ENCODE data around the gene ELOVL6. TPM values are rescaled to one million over a fixed set of nuclear protein-coding genes. Genes with fewer than 3 reads are reported as not detected.

The ELOVL6 gene
- total RNA-seq, 1 experiment from 2014 or later = 9.5 TPM

DNA sequence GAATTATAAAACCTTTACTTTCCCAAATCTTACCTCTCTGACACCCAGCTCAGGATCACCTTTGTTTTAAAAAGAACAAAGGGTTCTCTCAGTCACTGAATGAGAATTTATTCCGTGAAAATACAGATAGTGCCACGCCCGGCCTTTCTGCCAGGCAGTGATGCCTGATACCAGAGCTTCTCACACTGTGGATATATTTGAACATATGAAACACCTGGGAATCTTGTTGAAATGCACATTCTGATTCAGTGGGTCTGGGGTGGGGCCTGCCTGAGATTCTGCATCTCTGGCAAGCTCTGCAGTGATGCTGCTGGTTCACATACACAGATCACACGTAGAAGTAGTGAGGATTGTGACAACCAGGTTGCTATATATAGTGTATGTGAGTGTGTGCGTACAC, 46.0 kb downstream of the ELOVL6 start:
- no TSS peak for BruUV-seq (replicated peaks)
- no peaks in the 10 kb centered on the region for H3K27me3 ChIP-seq (replicated peaks; ENCODE audit: control insufficient read depth, insufficient read depth, low read length)
- no peaks in the 10 kb centered on the region for H3K36me3 ChIP-seq (ENCODE audit: control insufficient read depth, insufficient read depth, low read length)
- Mint-ChIP-seq H3K27me3 (ENCODE audit: insufficient read depth, unreplicated experiment) (no peaks in the 10 kb centered on the region), H3K4me1 (ENCODE audit: low read depth, unreplicated experiment) (no peaks in the 10 kb centered on the region), H3K9me3 (ENCODE audit: unreplicated experiment) (no peaks in the 10 kb centered on the region), H3K4me3 (ENCODE audit: unreplicated experiment) (no peak overlapping the region), H3K36me3 (ENCODE audit: insufficient read depth, unreplicated experiment) (no peaks in the 10 kb centered on the region), H3K27ac (ENCODE audit: unreplicated experiment) (no peak overlapping the region)
- DNase-seq = no peak
- POLR2A ChIA-PET = no interaction called here
- TF ChIP-seq, protein P1, sequence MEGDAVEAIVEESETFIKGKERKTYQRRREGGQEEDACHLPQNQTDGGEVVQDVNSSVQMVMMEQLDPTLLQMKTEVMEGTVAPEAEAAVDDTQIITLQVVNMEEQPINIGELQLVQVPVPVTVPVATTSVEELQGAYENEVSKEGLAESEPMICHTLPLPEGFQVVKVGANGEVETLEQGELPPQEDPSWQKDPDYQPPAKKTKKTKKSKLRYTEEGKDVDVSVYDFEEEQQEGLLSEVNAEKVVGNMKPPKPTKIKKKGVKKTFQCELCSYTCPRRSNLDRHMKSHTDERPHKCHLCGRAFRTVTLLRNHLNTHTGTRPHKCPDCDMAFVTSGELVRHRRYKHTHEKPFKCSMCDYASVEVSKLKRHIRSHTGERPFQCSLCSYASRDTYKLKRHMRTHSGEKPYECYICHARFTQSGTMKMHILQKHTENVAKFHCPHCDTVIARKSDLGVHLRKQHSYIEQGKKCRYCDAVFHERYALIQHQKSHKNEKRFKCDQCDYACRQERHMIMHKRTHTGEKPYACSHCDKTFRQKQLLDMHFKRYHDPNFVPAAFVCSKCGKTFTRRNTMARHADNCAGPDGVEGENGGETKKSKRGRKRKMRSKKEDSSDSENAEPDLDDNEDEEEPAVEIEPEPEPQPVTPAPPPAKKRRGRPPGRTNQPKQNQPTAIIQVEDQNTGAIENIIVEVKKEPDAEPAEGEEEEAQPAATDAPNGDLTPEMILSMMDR (IDR thresholded peaks at IDR 0.05; ENCODE audit: insufficient read depth in 1 of 2, low read depth in 1 of 2, low read length in 1 of 2, severe bottlenecking in 1 of 2, unreplicated experiment in 1 of 2) = no peak
- CTCF ChIA-PET = no interaction called here
- intact Hi-C loops (cut with micrococcal nuclease; ENCODE audit: unreplicated experiment) = no loop called here
- no peaks in the 10 kb centered on the region for H3K9me3 ChIP-seq
- H3K4me1 ChIP-seq = no peaks in the 10 kb centered on the region
- H3K4me3 ChIP-seq (ENCODE audit: low read depth, low read length) = no peak overlapping the region

DNA sequence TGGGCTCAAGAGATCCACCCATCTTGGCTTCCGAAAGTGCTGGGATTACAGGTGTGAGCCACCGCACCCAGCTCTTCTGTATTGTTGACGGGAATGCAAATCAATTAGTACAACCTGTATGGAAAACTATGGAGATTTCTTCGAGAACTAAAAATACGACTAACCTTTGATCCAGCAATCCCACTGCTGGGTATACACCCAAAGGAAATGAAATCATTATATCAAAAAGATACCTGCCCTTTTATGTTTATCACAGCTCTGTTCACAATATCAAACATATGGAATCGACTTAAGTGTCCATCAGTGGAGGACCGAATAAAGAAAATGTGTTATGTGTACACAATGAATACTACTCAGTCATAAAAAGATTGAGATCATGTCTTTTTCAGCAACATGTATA, 49.3 kb downstream of the ELOVL6 start:
- no peaks in the 10 kb centered on the region for H3K27me3 ChIP-seq (replicated peaks; ENCODE audit: control insufficient read depth, insufficient read depth, low read length)
- no peaks in the 10 kb centered on the region for H3K9me3 ChIP-seq
- BruUV-seq (replicated peaks) = no TSS peak
- 0 out of 2 replicates have a peak, but pooled peaks cover 3% of the 10 kb centered on the region for H3K4me1 ChIP-seq
- no peak for DNase-seq
- no peaks in the 10 kb centered on the region for H3K36me3 ChIP-seq (ENCODE audit: control insufficient read depth, insufficient read depth, low read length)
- TF ChIP-seq, protein P1 (IDR thresholded peaks at IDR 0.05; ENCODE audit: insufficient read depth in 1 of 2, low read depth in 1 of 2, low read length in 1 of 2, severe bottlenecking in 1 of 2, unreplicated experiment in 1 of 2) = no peak
- intact Hi-C loops (cut with micrococcal nuclease; ENCODE audit: unreplicated experiment) = no loop called here
- CTCF ChIA-PET = interaction anchor here (0.6 kb wide), 1 partner anchor 16 kb away, joined by 7 read pairs; no protein-coding TSS in a partner anchor
- Mint-ChIP-seq H3K27ac (ENCODE audit: unreplicated experiment) (no peak overlapping the region), H3K27me3 (ENCODE audit: insufficient read depth, unreplicated experiment) (no peaks in the 10 kb centered on the region), H3K9me3 (ENCODE audit: unreplicated experiment) (no peaks in the 10 kb centered on the region), H3K36me3 (ENCODE audit: insufficient read depth, unreplicated experiment) (no peaks in the 10 kb centered on the region), H3K4me3 (ENCODE audit: unreplicated experiment) (no peak overlapping the region), H3K4me1 (ENCODE audit: low read depth, unreplicated experiment) (peaks cover 10% of the 10 kb centered on the region)
- POLR2A ChIA-PET = no interaction called here
- H3K4me3 ChIP-seq (ENCODE audit: low read depth, low read length) = no peak overlapping the region

DNA sequence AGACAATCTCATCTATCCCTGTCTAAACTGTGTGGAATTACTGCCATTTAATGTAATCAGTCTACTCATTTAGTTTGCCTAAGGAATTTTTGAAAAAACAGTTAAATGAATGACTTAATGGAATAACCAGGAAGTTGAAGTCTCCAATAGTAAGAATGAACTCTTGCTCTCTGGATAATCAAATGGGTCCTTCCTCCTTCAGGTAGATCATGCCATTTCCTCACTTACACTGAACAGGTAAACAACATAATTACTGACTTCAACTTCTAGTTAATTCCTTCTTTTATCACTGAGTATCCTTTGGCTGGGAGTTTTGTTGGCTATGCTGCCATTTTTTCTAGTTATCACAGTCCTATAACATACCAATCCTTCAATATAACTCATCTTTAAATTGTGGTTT, 56.0 kb downstream of the ELOVL6 start:
- peaks cover 16% of the 10 kb centered on the region for H3K4me1 Mint-ChIP-seq (ENCODE audit: low read depth, unreplicated experiment)
- intact Hi-C loops (cut with micrococcal nuclease; ENCODE audit: unreplicated experiment) = no loop called here
- no peaks in the 10 kb centered on the region for H3K9me3 Mint-ChIP-seq (ENCODE audit: unreplicated experiment)
- H3K4me1 ChIP-seq = 0 out of 2 replicates have a peak, but pooled peaks cover 3% of the 10 kb centered on the region
- DNase-seq = no peak
- no peaks in the 10 kb centered on the region for H3K36me3 ChIP-seq (ENCODE audit: control insufficient read depth, insufficient read depth, low read length)
- H3K36me3 Mint-ChIP-seq (ENCODE audit: insufficient read depth, unreplicated experiment) = no peaks in the 10 kb centered on the region
- ChIA-PET POLR2A (no interaction called here), CTCF (no interaction called here)
- H3K27me3 Mint-ChIP-seq (ENCODE audit: insufficient read depth, unreplicated experiment) = no peaks in the 10 kb centered on the region
- TF ChIP-seq, protein P1 (IDR thresholded peaks at IDR 0.05; ENCODE audit: insufficient read depth in 1 of 2, low read depth in 1 of 2, low read length in 1 of 2, severe bottlenecking in 1 of 2, unreplicated experiment in 1 of 2) = no peak
- H3K4me3 ChIP-seq (ENCODE audit: low read depth, low read length) = no peak overlapping the region
- no TSS peak for BruUV-seq (replicated peaks)
- no peak overlapping the region for H3K27ac Mint-ChIP-seq (ENCODE audit: unreplicated experiment)
- no peaks in the 10 kb centered on the region for H3K27me3 ChIP-seq (replicated peaks; ENCODE audit: control insufficient read depth, insufficient read depth, low read length)
- no peak overlapping the region for H3K4me3 Mint-ChIP-seq (ENCODE audit: unreplicated experiment)
- H3K9me3 ChIP-seq = no peaks in the 10 kb centered on the region

Data from Caco-2 (cell line).